HepG2 (cell line): ENCODE results near the gene RPP21. TPM values are rescaled to one million over a fixed set of nuclear protein-coding genes. Genes with fewer than 3 reads are reported as not detected.

Experiments
- ARID3A ChIP-seq: IDR thresholded peaks from 2 replicates; pipeline ENCODE4 v1.6.1; 2012; ENCODE audit warnings: low read depth, low read length, improper control_type of control experiment
- CHD2 ChIP-seq: IDR thresholded peaks from 2 replicates; pipeline ENCODE4 v1.6.1; 2011; ENCODE audit warnings: low read depth, low read length, improper control_type of control experiment
- CTCF ChIP-seq: sonication (generic); formaldehyde crosslinking; IDR thresholded peaks from 2 replicates; pipeline ENCODE4 v1.5.0; 2020; ENCODE audit warnings: mild to moderate bottlenecking, missing genetic modification reagents, moderate library complexity
- FIP1L1 ChIP-seq: fragments of 200-400 bp; formaldehyde crosslinking; IDR thresholded peaks from 2 replicates; pipeline ENCODE4 v1.6.1; 2018; ENCODE audit warnings: low read depth, mild to moderate bottlenecking, low read length, moderate library complexity, borderline replicate concordance; ENCODE audit not compliant: insufficient read depth
- ISL2 ChIP-seq: sonication (generic); formaldehyde crosslinking; IDR thresholded peaks from 2 replicates; pipeline ENCODE4 v1.5.0; 2020; ENCODE audit warnings: missing genetic modification reagents
- MAFG ChIP-seq: sonication (generic); formaldehyde crosslinking; IDR thresholded peaks from 2 replicates; pipeline ENCODE4 v1.5.1; 2020; ENCODE audit warnings: mild to moderate bottlenecking, missing genetic modification reagents
- NCOA1 ChIP-seq: sonication (generic); formaldehyde crosslinking; IDR thresholded peaks from 2 replicates; pipeline ENCODE4 v1.9.0; 2021; ENCODE audit warnings: missing genetic modification reagents
- NFE2L1 ChIP-seq: sonication (generic); formaldehyde crosslinking; IDR thresholded peaks from 2 replicates; pipeline ENCODE4 v1.4.0; 2020; ENCODE audit warnings: missing genetic modification reagents, mild to moderate bottlenecking, borderline replicate concordance
- PBX3 ChIP-seq: sonication (generic); formaldehyde crosslinking; IDR thresholded peaks from 2 replicates; pipeline ENCODE4 v1.8.1; 2023; ENCODE audit warnings: missing genetic modification reagents, inconsistent platforms, borderline replicate concordance
- PITX1 ChIP-seq: sonication (generic); formaldehyde crosslinking; IDR thresholded peaks from 2 replicates; pipeline ENCODE4 v1.5.1; 2020; ENCODE audit warnings: mild to moderate bottlenecking, missing genetic modification reagents
- SAP130 ChIP-seq: IDR thresholded peaks from 2 replicates; pipeline ENCODE4 v1.6.1; 2016; ENCODE audit warnings: low read depth
- SCMH1 ChIP-seq: sonication (generic); formaldehyde crosslinking; IDR thresholded peaks from 2 replicates; pipeline ENCODE4 v1.9.0; 2021; ENCODE audit warnings: missing genetic modification reagents, mild to moderate bottlenecking, borderline replicate concordance
- SPEN ChIP-seq: sonication (generic); formaldehyde crosslinking; IDR thresholded peaks from 2 replicates; pipeline ENCODE4 v1.5.1; 2020; ENCODE audit warnings: low read depth, mild to moderate bottlenecking, missing genetic modification reagents
- ZBTB3 ChIP-seq: sonication (generic); formaldehyde crosslinking; IDR thresholded peaks from 2 replicates; pipeline ENCODE4 v1.4.0; 2020; ENCODE audit warnings: low read depth, mild to moderate bottlenecking, moderate library complexity, missing genetic modification reagents, borderline replicate concordance
- ZBTB34 ChIP-seq: sonication (generic); formaldehyde crosslinking; IDR thresholded peaks from 2 replicates; pipeline ENCODE4 v1.8.0; 2022; ENCODE audit warnings: mild to moderate bottlenecking, missing genetic modification reagents
- ZNF296 ChIP-seq: sonication (generic); formaldehyde crosslinking; conservative IDR thresholded peaks from 2 replicates; pipeline ENCODE4 v1.5.0; 2020; ENCODE audit warnings: mild to moderate bottlenecking, missing genetic modification reagents
- ZNF317 ChIP-seq: sonication (generic); formaldehyde crosslinking; IDR thresholded peaks from 2 replicates; pipeline ENCODE4 v1.5.0; 2020; ENCODE audit warnings: mild to moderate bottlenecking, missing genetic modification reagents
- ZNF451 ChIP-seq: sonication (generic); formaldehyde crosslinking; IDR thresholded peaks from 2 replicates; pipeline ENCODE4 v1.5.0; 2020; ENCODE audit warnings: mild to moderate bottlenecking, missing genetic modification reagents
- ZNF512 ChIP-seq: sonication (generic); formaldehyde crosslinking; IDR thresholded peaks from 2 replicates; pipeline ENCODE4 v1.4.0; 2020; ENCODE audit warnings: mild to moderate bottlenecking, missing genetic modification reagents
- ZNF570 ChIP-seq: sonication (generic); formaldehyde crosslinking; IDR thresholded peaks from 2 replicates; pipeline ENCODE4 v1.4.0; 2020; ENCODE audit warnings: mild to moderate bottlenecking, missing genetic modification reagents, borderline replicate concordance
- ZNF670 ChIP-seq: sonication (generic); formaldehyde crosslinking; IDR thresholded peaks from 2 replicates; pipeline ENCODE4 v1.8.0; 2022; ENCODE audit warnings: mild to moderate bottlenecking, missing genetic modification reagents, borderline replicate concordance
- ZSCAN25 ChIP-seq: sonication (generic); formaldehyde crosslinking; IDR thresholded peaks from 2 replicates; pipeline ENCODE4 v1.8.0; 2022; ENCODE audit warnings: mild to moderate bottlenecking, missing genetic modification reagents
- polyA plus RNA-seq, 8 experiments: library from polyadenylated mRNA; depleted of rRNA in 3 of 8; stranded (reverse) in 7 of 8; unstranded in 1 of 8; fragments of >200 nt; fragmentation: Illumina TruSeq in 4 of 8; extraction: Trizol in 4 of 8; gene quantifications; 2 replicates each; pipeline versions ENCODE4 v1.2.1 to v1.2.3, GENCODE V29; 2011 to 2016; ENCODE audit warnings: low read depth in 4 of 8, missing spikeins in 1 of 8, mixed read lengths in 1 of 8; ENCODE audit not compliant: insufficient read depth in 1 of 8
- total RNA-seq, 5 experiments: library from RNA; depleted of rRNA; stranded (reverse); fragments of >200 nt; fragmentation: Illumina TruSeq; extraction: Trizol; gene quantifications; 2 replicates each; pipeline ENCODE4 v1.2.3, GENCODE V29; 2016; ENCODE audit warnings: low read depth in 1 of 5

RPP21 gene
- total and polyA plus RNA-seq, 2 of the 13 experiments (the other 11 are each of a cell fraction or from before 2014, with no cell fraction given), result 53.1 to 72.3 TPM

GRCh38 chr6:30378290-30378937 is 33.5 kb downstream of the RPP21 start (continued):
- TF ChIP-seq PBX3 (CRISPR knock-in tag) (no peak), NCOA1 (CRISPR knock-in tag) (no peak), ARID3A (no peak), PITX1 (CRISPR knock-in tag) (no peak), ISL2 (CRISPR knock-in tag) (peak; percentile 58; the same call in 1 of the 2 replicates), SCMH1 (CRISPR knock-in tag) (no peak), ZNF317 (CRISPR knock-in tag) (peak; percentile 70), ZNF512 (CRISPR knock-in tag) (no peak), ZBTB34 (CRISPR knock-in tag) (no peak), MAFG (CRISPR knock-in tag) (no peak), FIP1L1 (no peak), ZSCAN25 (CRISPR knock-in tag) (no peak), SAP130 (CRISPR knock-in tag) (0 out of 2 replicates have a peak, but pooled peaks have one; percentile 46), ZBTB3 (CRISPR knock-in tag) (no peak), ZNF670 (CRISPR knock-in tag) (no peak), ZNF296 (CRISPR knock-in tag) (no peak), CTCF (no peak), ZNF570 (CRISPR knock-in tag) (no peak), NFE2L1 (CRISPR knock-in tag) (no peak), ZNF451 (CRISPR knock-in tag) (no peak), CHD2 (no peak), SPEN (CRISPR knock-in tag) (no peak)
